ENCODE data around the gene PLEKHM3.

The PLEKHM3 gene

DNA sequence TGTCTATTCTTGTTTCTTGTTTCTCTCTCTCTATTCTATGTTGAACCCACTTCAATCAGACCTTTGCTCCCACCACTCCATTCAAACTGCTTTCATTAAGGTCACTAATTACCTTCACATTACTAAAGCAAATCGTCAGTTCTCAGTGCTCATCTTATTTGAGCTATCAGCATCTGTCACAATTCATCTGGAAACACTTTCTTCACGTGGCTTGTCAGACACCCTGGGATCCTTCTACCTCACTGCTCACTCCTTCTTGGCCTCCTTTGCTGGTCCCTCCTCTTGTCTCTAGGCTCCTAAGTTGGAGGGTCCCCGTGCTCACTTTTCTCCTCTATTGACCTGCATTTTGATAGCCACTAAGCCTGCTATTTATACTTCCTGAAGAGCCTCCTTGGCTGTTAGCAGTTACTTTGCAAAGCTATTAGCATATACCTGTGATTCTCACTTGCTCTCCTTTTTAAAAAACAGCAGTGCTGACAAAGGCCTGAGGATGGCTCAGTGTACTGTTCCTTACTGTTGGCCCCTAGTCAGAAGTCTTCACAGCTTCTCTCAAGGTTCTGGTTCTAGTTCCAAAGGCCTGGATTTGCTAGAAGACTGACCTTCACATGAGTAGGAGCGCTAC, 80.2 kb downstream of the PLEKHM3 start:
- H3K4me2 ChIP-seq (ENCODE audit: low read depth, low read length, poor library complexity, severe bottlenecking), result no peak overlapping the region
- peaks cover 6% of the 10 kb centered on the region; the same call in 1 of the 2 replicates for H3K36me3 ChIP-seq (ENCODE audit: insufficient read depth, low read length)
- no peaks in the 10 kb centered on the region for H3K79me2 ChIP-seq (ENCODE audit: insufficient read depth, low read length)
- H2AFZ ChIP-seq (ENCODE audit: low read length), result no peak overlapping the region
- peaks cover 4% of the 10 kb centered on the region for H3K4me1 ChIP-seq (ENCODE audit: insufficient read depth, low read length, poor library complexity, severe bottlenecking)
- no peaks in the 10 kb centered on the region for H4K20me1 ChIP-seq (ENCODE audit: insufficient read depth, low read length, poor library complexity, severe bottlenecking)
- H3K9me2 ChIP-seq (replicated peaks; ENCODE audit: low read depth, low read length), result no peaks in the 10 kb centered on the region
- H3K27me3 ChIP-seq (ENCODE audit: insufficient read depth, low read length, poor library complexity, severe bottlenecking), result no peaks in the 10 kb centered on the region
- no peaks in the 10 kb centered on the region for H3K9me3 ChIP-seq (ENCODE audit: insufficient read depth, low read depth, low read length)
- TF ChIP-seq EZH2phosphoT487 (IDR thresholded peaks at IDR 0.05; ENCODE audit: borderline replicate concordance), result no peak
- TF ChIP-seq CTCF (conservative IDR thresholded peaks at IDR 0.05; ENCODE audit: low read length), result no peak
- H3K9ac ChIP-seq (ENCODE audit: low read depth, low read length, poor library complexity, severe bottlenecking), result no peak overlapping the region
- no peak overlapping the region for H3K4me3 ChIP-seq (ENCODE audit: low read length, poor library complexity, severe bottlenecking)
- no peaks in the 10 kb centered on the region for H3F3A ChIP-seq (ENCODE audit: low read depth)

DNA sequence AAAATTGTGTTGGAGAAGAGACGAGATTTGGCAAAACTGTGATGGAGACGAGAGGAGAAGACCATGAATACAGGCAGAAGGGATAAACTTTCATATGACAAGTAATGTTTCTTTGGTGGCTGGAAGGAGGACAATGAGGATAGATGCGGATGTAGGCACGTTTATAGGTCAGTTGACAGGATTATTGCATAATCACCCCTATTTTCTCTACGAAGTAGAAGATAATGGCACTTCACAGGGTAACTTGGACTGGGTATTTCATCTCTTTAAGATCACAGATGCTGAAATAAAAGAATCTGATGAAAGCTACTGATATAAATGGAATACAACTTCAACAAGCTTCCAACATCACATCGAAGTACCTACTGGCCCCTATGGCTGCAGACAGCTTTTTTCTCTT, 81.0 kb downstream of the PLEKHM3 start:
- Histone ChIP-seq H3K79me2 (ENCODE audit: insufficient read depth, low read length) (no peaks in the 10 kb centered on the region), H3K27me3 (ENCODE audit: insufficient read depth, low read length, poor library complexity, severe bottlenecking) (no peaks in the 10 kb centered on the region), H3K9me3 (ENCODE audit: insufficient read depth, low read depth, low read length) (no peaks in the 10 kb centered on the region), H2AFZ (ENCODE audit: low read length) (no peak overlapping the region), H3K36me3 (ENCODE audit: insufficient read depth, low read length) (peaks cover 6% of the 10 kb centered on the region; the same call in 1 of the 2 replicates), H3F3A (ENCODE audit: low read depth) (no peaks in the 10 kb centered on the region), H3K4me1 (ENCODE audit: insufficient read depth, low read length, poor library complexity, severe bottlenecking) (no peaks in the 10 kb centered on the region), H3K9me2 (replicated peaks; ENCODE audit: low read depth, low read length) (no peaks in the 10 kb centered on the region), H3K4me2 (ENCODE audit: low read depth, low read length, poor library complexity, severe bottlenecking) (no peak overlapping the region), H3K9ac (ENCODE audit: low read depth, low read length, poor library complexity, severe bottlenecking) (no peak overlapping the region), H4K20me1 (ENCODE audit: insufficient read depth, low read length, poor library complexity, severe bottlenecking) (no peaks in the 10 kb centered on the region), H3K4me3 (ENCODE audit: low read length, poor library complexity, severe bottlenecking) (no peak overlapping the region)
- TF ChIP-seq CTCF (conservative IDR thresholded peaks at IDR 0.05; ENCODE audit: low read length) (no peak), EZH2phosphoT487 (IDR thresholded peaks at IDR 0.05; ENCODE audit: borderline replicate concordance) (no peak)

DNA sequence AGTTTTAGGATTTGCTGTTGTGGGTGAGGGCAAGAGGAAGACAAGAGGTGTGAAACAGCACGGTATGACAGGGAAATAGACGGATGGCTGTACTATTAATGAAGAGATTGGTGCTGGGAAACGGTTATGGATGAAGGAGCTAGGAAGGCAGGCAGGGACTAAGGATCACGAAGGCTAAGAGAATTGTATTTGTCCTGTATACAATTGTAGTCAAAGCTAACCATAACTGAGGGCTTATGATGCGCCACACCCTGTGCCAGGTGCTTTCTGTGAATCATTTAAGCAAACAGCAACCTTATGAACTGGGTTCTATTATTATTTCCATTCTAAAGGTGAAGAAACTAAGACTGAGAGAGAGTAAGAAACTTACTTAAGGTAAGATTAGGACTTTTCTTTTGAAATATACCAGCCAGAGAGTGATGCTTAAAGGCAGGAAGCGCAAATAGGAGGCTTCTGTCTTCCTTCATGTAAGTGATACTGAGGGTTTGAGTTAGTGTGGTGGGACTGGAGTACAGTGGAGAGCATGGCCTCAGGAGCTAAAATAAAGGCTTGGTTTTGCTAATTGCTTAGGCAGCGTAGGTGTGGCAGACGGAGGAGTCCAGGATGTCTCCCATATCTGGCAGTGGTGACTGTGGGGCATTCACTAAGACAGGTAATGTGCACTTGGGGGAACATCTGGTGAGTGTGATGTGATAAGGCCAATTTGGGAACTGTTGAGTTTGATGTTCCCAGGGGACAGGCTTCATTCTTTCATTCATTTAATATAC, 85.8 kb downstream of the PLEKHM3 start:
- TF ChIP-seq CTCF (conservative IDR thresholded peaks at IDR 0.05; ENCODE audit: low read length) (no peak), EZH2phosphoT487 (IDR thresholded peaks at IDR 0.05; ENCODE audit: borderline replicate concordance) (no peak)
- Histone ChIP-seq H3K4me3 (ENCODE audit: low read length, poor library complexity, severe bottlenecking) (no peak overlapping the region), H3K9ac (ENCODE audit: low read depth, low read length, poor library complexity, severe bottlenecking) (no peak overlapping the region), H3K4me2 (ENCODE audit: low read depth, low read length, poor library complexity, severe bottlenecking) (no peak overlapping the region), H3K36me3 (ENCODE audit: insufficient read depth, low read length) (peaks cover 6% of the 10 kb centered on the region; the same call in 1 of the 2 replicates), H3K9me3 (ENCODE audit: insufficient read depth, low read depth, low read length) (no peaks in the 10 kb centered on the region), H4K20me1 (ENCODE audit: insufficient read depth, low read length, poor library complexity, severe bottlenecking) (no peaks in the 10 kb centered on the region), H3K4me1 (ENCODE audit: insufficient read depth, low read length, poor library complexity, severe bottlenecking) (peaks cover 14% of the 10 kb centered on the region), H3K9me2 (replicated peaks; ENCODE audit: low read depth, low read length) (no peaks in the 10 kb centered on the region), H3K79me2 (ENCODE audit: insufficient read depth, low read length) (no peaks in the 10 kb centered on the region), H2AFZ (ENCODE audit: low read length) (no peak overlapping the region), H3K27me3 (ENCODE audit: insufficient read depth, low read length, poor library complexity, severe bottlenecking) (no peaks in the 10 kb centered on the region), H3F3A (ENCODE audit: low read depth) (no peaks in the 10 kb centered on the region)
